IMR-90 (cell line): ENCODE measurements around the gene PHAX. TPM values are rescaled to one million over a fixed set of nuclear protein-coding genes. Genes with fewer than 3 reads are reported as not detected.

ENCODE experiments used
- ATAC-seq: fragments of 200-7000 bp; cut with Tn5 transposase; 2 replicates; pipeline ENCODE4 v1.9.1; 2020; ENCODE audit warnings: low read depth, mild to moderate bottlenecking, moderate library complexity
- BruUV-seq: library from RNA; stranded (reverse); fragments of 400-500 nt; replicated peaks from 2 replicates; lab custom pipeline; 2021; lab: Mats Ljungman, UMichigan
- CTCF ChIA-PET: fragments of 300-600 bp; formaldehyde crosslinking; extraction: SDS; loops from one replicate; lab custom pipeline; 2021; ENCODE audit warnings: antibody characterized with exemption; lab: Yijun Ruan, JAX
- POLR2A ChIA-PET: fragments of 300-600 bp; sonication (Branson Sonifier 250); formaldehyde crosslinking; loops from one replicate; lab custom pipeline; 2022; ENCODE audit warnings: antibody characterized with exemption; ENCODE audit not compliant: unreplicated experiment; lab: Charles Lee
- DNase-seq: peaks from one replicate; pipeline ENCODE4 v3.0.0; 2013
- H2AFZ ChIP-seq: replicated peaks from 2 replicates; pipeline ENCODE3; 2013; ENCODE audit warnings: low read length, mild to moderate bottlenecking; ENCODE audit not compliant: poor library complexity
- H2AK5ac ChIP-seq: 2 replicates; pipeline ENCODE4 v1.6.1; 2013; ENCODE audit warnings: low read depth, low read length, inconsistent platforms
- H2AK9ac ChIP-seq: replicated peaks from 2 replicates; pipeline ENCODE3; 2013; ENCODE audit warnings: mild to moderate bottlenecking, low read depth, low read length, moderate library complexity; ENCODE audit not compliant: poor library complexity
- H2BK120ac ChIP-seq: 2 replicates; pipeline ENCODE4 v1.6.1; 2013; ENCODE audit warnings: low read depth, low read length, inconsistent platforms
- H2BK15ac ChIP-seq: 3 replicates; pipeline ENCODE4 v1.6.1; 2013; ENCODE audit warnings: low read depth, low read length, inconsistent platforms
- H2BK20ac ChIP-seq: 2 replicates; pipeline ENCODE4 v1.6.1; 2013; ENCODE audit warnings: low read depth, mild to moderate bottlenecking, inconsistent platforms, low read length, moderate library complexity
- H2BK5ac ChIP-seq: 2 replicates; pipeline ENCODE4 v1.6.1; 2013; ENCODE audit warnings: mild to moderate bottlenecking, low read depth, low read length, inconsistent platforms; ENCODE audit not compliant: poor library complexity, severe bottlenecking
- H3K14ac ChIP-seq: replicated peaks from 2 replicates; pipeline ENCODE4 v1.6.1; 2013; ENCODE audit warnings: low read depth, low read length, inconsistent platforms
- H3K18ac ChIP-seq: 2 replicates; pipeline ENCODE4 v1.6.1; 2013; ENCODE audit warnings: low read depth, low read length, control low read depth
- H3K23ac ChIP-seq: 2 replicates; pipeline ENCODE4 v1.6.1; 2013; ENCODE audit warnings: low read depth, low read length, inconsistent platforms
- H3K27ac ChIP-seq: 2 replicates; pipeline ENCODE4 v1.5.1; 2013; ENCODE audit warnings: mild to moderate bottlenecking, control low read depth, low read length; ENCODE audit not compliant: insufficient read depth
- H3K27me3 ChIP-seq: 2 replicates; pipeline ENCODE4 v1.6.1; 2013; ENCODE audit warnings: low read length; ENCODE audit not compliant: control insufficient read depth, insufficient read depth
- H3K36me3 ChIP-seq: 2 replicates; pipeline ENCODE4 v1.6.1; 2013; ENCODE audit warnings: low read length, mixed read lengths; ENCODE audit not compliant: control insufficient read depth, insufficient read depth
- H3K4ac ChIP-seq: 2 replicates; pipeline ENCODE4 v1.6.1; 2013; ENCODE audit warnings: low read depth, low read length, inconsistent platforms
- H3K4me1 ChIP-seq: 2 replicates; pipeline ENCODE4 v1.6.1; 2013; ENCODE audit warnings: low read length, mixed read lengths; ENCODE audit not compliant: control insufficient read depth, insufficient read depth
- H3K4me2 ChIP-seq: 2 replicates; pipeline ENCODE4 v1.6.1; 2013; ENCODE audit warnings: low read depth, mild to moderate bottlenecking, control low read depth, low read length, moderate library complexity
- H3K4me3 ChIP-seq: 2 replicates; pipeline ENCODE4 v1.5.1; 2013; ENCODE audit warnings: low read depth, mild to moderate bottlenecking, control low read depth, low read length, moderate library complexity; ENCODE audit not compliant: insufficient read depth
- H3K56ac ChIP-seq: 2 replicates; pipeline ENCODE4 v1.6.1; 2013; ENCODE audit warnings: low read length, inconsistent platforms; ENCODE audit not compliant: insufficient read depth; ENCODE audit errors: extremely low read depth
- H3K79me1 ChIP-seq, 2 experiments: 2 replicates each; pipeline ENCODE4 v1.6.1; 2013; ENCODE audit warnings: low read length in 2 of 2, inconsistent platforms in 1 of 2, low read depth in 1 of 2
- H3K9ac ChIP-seq: 2 replicates; pipeline ENCODE4 v1.6.1; 2013; ENCODE audit warnings: low read depth, low read length, control low read depth
- H3K9me1 ChIP-seq: 2 replicates; pipeline ENCODE4 v1.6.1; 2013; ENCODE audit warnings: low read length, inconsistent platforms; ENCODE audit not compliant: insufficient read depth
- H3K9me3 ChIP-seq: 2 replicates; pipeline ENCODE4 v1.6.1; 2013; ENCODE audit warnings: low read length; ENCODE audit not compliant: control insufficient read depth, insufficient read depth
- H4K20me1 ChIP-seq: 2 replicates; pipeline ENCODE4 v1.6.1; 2013; ENCODE audit warnings: low read length, inconsistent platforms; ENCODE audit not compliant: insufficient read depth
- H4K5ac ChIP-seq: 2 replicates; pipeline ENCODE4 v1.6.1; 2013; ENCODE audit warnings: mild to moderate bottlenecking, low read depth, low read length, control low read depth
- H4K8ac ChIP-seq, 2 experiments: 2 replicates each; pipeline ENCODE4 v1.6.1; 2013; ENCODE audit warnings: low read depth in 2 of 2, low read length in 2 of 2, control low read depth in 1 of 2, inconsistent platforms in 1 of 2
- H4K91ac ChIP-seq: 2 replicates; pipeline ENCODE4 v1.6.1; 2013; ENCODE audit warnings: low read depth, low read length, inconsistent platforms; ENCODE audit not compliant: insufficient read depth
- CEBPB ChIP-seq: IDR thresholded peaks from 2 replicates; pipeline ENCODE4 v1.6.1; 2012; ENCODE audit warnings: low read depth, low read length, improper control_type of control experiment
- CHD1 ChIP-seq: IDR thresholded peaks from 2 replicates; pipeline ENCODE4 v1.6.1; 2012; ENCODE audit warnings: low read depth, low read length, improper control_type of control experiment
- CTCF ChIP-seq: conservative IDR thresholded peaks from 2 replicates; pipeline ENCODE4 v1.5.1; 2012; ENCODE audit warnings: mild to moderate bottlenecking, low read depth, low read length, improper control_type of control experiment
- FOS ChIP-seq: fragments of 150-350 bp; IDR thresholded peaks from 2 replicates; pipeline ENCODE4 v1.6.1; 2016; ENCODE audit warnings: low read depth, low read length
- MAFK ChIP-seq: IDR thresholded peaks from 2 replicates; pipeline ENCODE4 v1.6.1; 2012; ENCODE audit warnings: low read depth, low read length, improper control_type of control experiment
- MAZ ChIP-seq: IDR thresholded peaks from 2 replicates; pipeline ENCODE4 v1.6.1; 2012; ENCODE audit warnings: low read depth, mild to moderate bottlenecking, low read length, improper control_type of control experiment, moderate library complexity, borderline replicate concordance
- NFE2L2 ChIP-seq: fragments of 150-350 bp; IDR thresholded peaks from 2 replicates; pipeline ENCODE4 v1.6.1; 2016; ENCODE audit warnings: low read depth, mild to moderate bottlenecking, low read length
- POLR2A ChIP-seq: IDR thresholded peaks from 2 replicates; pipeline ENCODE4 v1.6.1; 2012; ENCODE audit warnings: mild to moderate bottlenecking, low read depth, low read length
- RCOR1 ChIP-seq: IDR thresholded peaks from 2 replicates; pipeline ENCODE4 v1.6.1; 2012; ENCODE audit warnings: mild to moderate bottlenecking, low read length, improper control_type of control experiment; ENCODE audit not compliant: insufficient replicate concordance
- RFX5 ChIP-seq: IDR thresholded peaks from 2 replicates; pipeline ENCODE4 v1.8.0; 2012; ENCODE audit warnings: low read depth, mild to moderate bottlenecking, low read length, moderate library complexity
- WGBS, 2 experiments: methylation state at CpG; one replicate each; pipeline versions ENCODE4 v1.1.5 to v1.1.7; 2013; ENCODE audit warnings: missing lambda C conversion rate in 2 of 2; ENCODE audit not compliant: insufficient read length in 1 of 2; ENCODE audit errors: extremely low coverage in 2 of 2; 5-methylcytosine and 5-hydroxymethylcytosine counted together
- dilution Hi-C: fragments of 300-500 bp; cut with HindIII; formaldehyde crosslinking; loops from one replicate; pipeline ENCODE4 v1.14.3; 2018; ENCODE audit warnings: low sequenced_read_pairs; ENCODE audit not compliant: unreplicated experiment
- in situ Hi-C: fragments of 300-500 bp; cut with MboI; formaldehyde crosslinking; loops from 3 replicates; pipeline ENCODE4 v1.14.3; 2019; ENCODE audit warnings: low sequenced_read_pairs, inconsistent platforms, mixed read lengths
- intact Hi-C: fragments of 100-400 bp; cut with micrococcal nuclease; formaldehyde crosslinking; loops from 2 replicates; pipeline ENCODE4 v1.10.0; 2022
- polyA plus RNA-seq, 3 experiments: library from polyadenylated mRNA; depleted of rRNA; stranded (reverse); fragments of >200 nt; gene quantifications; 2 replicates each; pipeline ENCODE4 v1.2.3, GENCODE V29; 2012; ENCODE audit warnings: low replicate concordance in 1 of 3
- total RNA-seq: library from RNA; depleted of rRNA; stranded (reverse); fragments of >200 nt; gene quantifications from 2 replicates; pipeline ENCODE4 v1.2.3, GENCODE V29; 2012
- TF ChIP-seq, protein P1 (sequence below): fragments of 150-350 bp; IDR thresholded peaks from 2 replicates; pipeline ENCODE4 v1.6.1; 2016; ENCODE audit warnings: low read depth, mild to moderate bottlenecking, low read length, moderate library complexity, borderline replicate concordance

The PHAX gene
- total and polyA plus RNA-seq, 2 of the 4 experiments (the other 2 are of a cell fraction), result 32.5 to 46.4 TPM

- Histone ChIP-seq H3K56ac (no peak overlapping the region), H4K20me1 (no peaks in the 10 kb centered on the region), H3K4ac (no peak overlapping the region), H3K4me2 (no peak overlapping the region), H2BK15ac (no peak overlapping the region), H3K9me1 (peaks cover 3% of the 10 kb centered on the region), H3K9me3 (no peaks in the 10 kb centered on the region), H4K91ac (no peak overlapping the region), H2BK20ac (no peak overlapping the region), H4K5ac (no peak overlapping the region), H2BK120ac (no peak overlapping the region), H2AK9ac (no peak overlapping the region), H3K18ac (no peak overlapping the region), H3K79me1 (peaks cover 23 to 35% of the 10 kb centered on the region in 2 experiments), H2AFZ (no peak overlapping the region), H4K8ac (no peak overlapping the region), H3K4me1 (peaks cover 4% of the 10 kb centered on the region; the same call in 1 of the 2 replicates), H3K27ac (no peak overlapping the region), H2BK5ac (no peak overlapping the region), H3K23ac (no peak overlapping the region), H2AK5ac (no peak overlapping the region), H3K36me3 (peaks cover 17% of the 10 kb centered on the region), H3K14ac (no peak overlapping the region), H3K27me3 (no peaks in the 10 kb centered on the region), H3K4me3 (no peak overlapping the region), H3K9ac (no peak overlapping the region)
- dilution Hi-C loops, result no loop called here
- no CpG with 5 or more reads among the region's 1 CpG for WGBS, 2 experiments
- intact Hi-C loops, result no loop called here
- no peak for ATAC-seq
- in situ Hi-C loops, result no loop called here
- no TSS peak for BruUV-seq
- ChIA-PET POLR2A (no interaction called here), CTCF (no interaction called here)
- DNase-seq, result no peak
- TF ChIP-seq RFX5, result no peak
- no peak for TF ChIP-seq MAFK
- TF ChIP-seq, protein P1, sequence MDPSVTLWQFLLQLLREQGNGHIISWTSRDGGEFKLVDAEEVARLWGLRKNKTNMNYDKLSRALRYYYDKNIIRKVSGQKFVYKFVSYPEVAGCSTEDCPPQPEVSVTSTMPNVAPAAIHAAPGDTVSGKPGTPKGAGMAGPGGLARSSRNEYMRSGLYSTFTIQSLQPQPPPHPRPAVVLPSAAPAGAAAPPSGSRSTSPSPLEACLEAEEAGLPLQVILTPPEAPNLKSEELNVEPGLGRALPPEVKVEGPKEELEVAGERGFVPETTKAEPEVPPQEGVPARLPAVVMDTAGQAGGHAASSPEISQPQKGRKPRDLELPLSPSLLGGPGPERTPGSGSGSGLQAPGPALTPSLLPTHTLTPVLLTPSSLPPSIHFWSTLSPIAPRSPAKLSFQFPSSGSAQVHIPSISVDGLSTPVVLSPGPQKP, result no peak
- TF ChIP-seq FOS, result no peak
- TF ChIP-seq RCOR1, result no peak
- TF ChIP-seq NFE2L2, result no peak
- no peak for TF ChIP-seq CEBPB
- TF ChIP-seq MAZ, result no peak
- TF ChIP-seq CTCF, result no peak
- no peak for TF ChIP-seq CHD1
- TF ChIP-seq POLR2A, result no peak
Observed at GRCh38 chr5:126591549-126591948, 9.2 kb upstream of the PHAX start.
